ENCODE results near the gene MCUB. TPM values are rescaled to one million over a fixed set of nuclear protein-coding genes. Genes with fewer than 3 reads are reported as not detected.

The MCUB gene
- total and polyA plus RNA-seq, 2 of the 13 experiments (the other 11 are each of a cell fraction or from before 2014, with no cell fraction given) = 0.95 to 2.2 TPM

- TF ChIP-seq SETDB1 (CRISPR knock-in tag; IDR thresholded peaks at IDR 0.05; ENCODE audit: borderline replicate concordance) (no peak), MTA1 (CRISPR knock-in tag; IDR thresholded peaks at IDR 0.05; ENCODE audit: borderline replicate concordance) (no peak; the same call in 1 of the 2 replicates), ZNF776 (CRISPR knock-in tag; IDR thresholded peaks at IDR 0.05) (no peak), MATR3 (CRISPR knock-in tag; IDR thresholded peaks at IDR 0.05) (no peak), ZFP62 (CRISPR knock-in tag; IDR thresholded peaks at IDR 0.05) (no peak), ZNF879 (CRISPR knock-in tag; IDR thresholded peaks at IDR 0.05) (no peak), ZNF781 (CRISPR knock-in tag; IDR thresholded peaks at IDR 0.05; ENCODE audit: borderline replicate concordance, not compliant biosample characterization) (peak; percentile 76), ZNF792 (CRISPR knock-in tag; IDR thresholded peaks at IDR 0.05) (0 out of 2 replicates have a peak, but pooled peaks have one; percentile 18), DR1 (CRISPR knock-in tag; IDR thresholded peaks at IDR 0.05) (0 out of 2 replicates have a peak, but pooled peaks have one; percentile 19), ZNF605 (CRISPR knock-in tag; IDR thresholded peaks at IDR 0.05) (peak; percentile 84), PREB (CRISPR knock-in tag; IDR thresholded peaks at IDR 0.05) (no peak), MLXIP (CRISPR knock-in tag; IDR thresholded peaks at IDR 0.05; ENCODE audit: borderline replicate concordance) (no peak), RFXAP (CRISPR knock-in tag; IDR thresholded peaks at IDR 0.05; ENCODE audit: borderline replicate concordance) (peak; percentile 15; the same call in 1 of the 2 replicates), ZNF441 (CRISPR knock-in tag; IDR thresholded peaks at IDR 0.05; ENCODE audit: borderline replicate concordance) (no peak), ZNF512B (CRISPR knock-in tag; IDR thresholded peaks at IDR 0.05; ENCODE audit: borderline replicate concordance) (peak; percentile 66; the same call in 1 of the 2 replicates), MTF2 (CRISPR knock-in tag; IDR thresholded peaks at IDR 0.05; ENCODE audit: borderline replicate concordance) (no peak), CERS6 (CRISPR knock-in tag; IDR thresholded peaks at IDR 0.05) (no peak), GMEB1 (CRISPR knock-in tag; IDR thresholded peaks at IDR 0.05; ENCODE audit: borderline replicate concordance) (no peak)
Observed at GRCh38 chr4:109729117-109729717, 169.2 kb downstream of the MCUB start (continued).
